GM12801 (cell line): ENCODE measurements around the gene MLXIP.

ENCODE experiments used
- TF ChIP-seq, protein P1 (sequence below): IDR thresholded peaks from one replicate; pipeline ENCODE4 v1.5.1; 2011; ENCODE audit warnings: control low read depth; ENCODE audit not compliant: insufficient read length; ENCODE audit errors: extremely low read depth

Gene MLXIP

DNA sequence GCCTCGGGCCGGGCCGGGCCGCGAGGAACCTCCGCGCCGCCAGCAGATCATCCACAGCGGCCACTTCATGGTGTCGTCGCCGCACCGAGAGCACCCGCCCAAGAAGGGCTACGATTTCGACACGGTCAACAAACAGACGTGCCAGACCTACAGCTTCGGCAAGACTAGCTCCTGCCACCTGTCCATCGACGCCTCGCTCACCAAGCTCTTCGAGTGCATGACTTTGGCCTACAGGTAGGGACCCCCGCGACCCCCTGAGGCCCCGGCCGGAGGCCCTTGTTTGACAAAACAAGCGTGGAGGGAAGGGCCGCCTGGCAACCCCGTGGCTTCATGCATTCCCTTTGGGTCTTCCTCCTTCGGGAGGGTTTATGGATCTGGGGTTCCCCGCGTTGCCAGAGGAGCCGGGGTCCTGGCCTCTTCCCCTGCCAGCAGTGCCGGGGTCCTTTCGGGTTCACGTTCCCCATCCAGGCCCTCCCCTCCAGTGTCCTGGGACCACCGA lies 526 bp downstream of the MLXIP start:
- TF ChIP-seq, protein P1, sequence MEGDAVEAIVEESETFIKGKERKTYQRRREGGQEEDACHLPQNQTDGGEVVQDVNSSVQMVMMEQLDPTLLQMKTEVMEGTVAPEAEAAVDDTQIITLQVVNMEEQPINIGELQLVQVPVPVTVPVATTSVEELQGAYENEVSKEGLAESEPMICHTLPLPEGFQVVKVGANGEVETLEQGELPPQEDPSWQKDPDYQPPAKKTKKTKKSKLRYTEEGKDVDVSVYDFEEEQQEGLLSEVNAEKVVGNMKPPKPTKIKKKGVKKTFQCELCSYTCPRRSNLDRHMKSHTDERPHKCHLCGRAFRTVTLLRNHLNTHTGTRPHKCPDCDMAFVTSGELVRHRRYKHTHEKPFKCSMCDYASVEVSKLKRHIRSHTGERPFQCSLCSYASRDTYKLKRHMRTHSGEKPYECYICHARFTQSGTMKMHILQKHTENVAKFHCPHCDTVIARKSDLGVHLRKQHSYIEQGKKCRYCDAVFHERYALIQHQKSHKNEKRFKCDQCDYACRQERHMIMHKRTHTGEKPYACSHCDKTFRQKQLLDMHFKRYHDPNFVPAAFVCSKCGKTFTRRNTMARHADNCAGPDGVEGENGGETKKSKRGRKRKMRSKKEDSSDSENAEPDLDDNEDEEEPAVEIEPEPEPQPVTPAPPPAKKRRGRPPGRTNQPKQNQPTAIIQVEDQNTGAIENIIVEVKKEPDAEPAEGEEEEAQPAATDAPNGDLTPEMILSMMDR = no peak

DNA sequence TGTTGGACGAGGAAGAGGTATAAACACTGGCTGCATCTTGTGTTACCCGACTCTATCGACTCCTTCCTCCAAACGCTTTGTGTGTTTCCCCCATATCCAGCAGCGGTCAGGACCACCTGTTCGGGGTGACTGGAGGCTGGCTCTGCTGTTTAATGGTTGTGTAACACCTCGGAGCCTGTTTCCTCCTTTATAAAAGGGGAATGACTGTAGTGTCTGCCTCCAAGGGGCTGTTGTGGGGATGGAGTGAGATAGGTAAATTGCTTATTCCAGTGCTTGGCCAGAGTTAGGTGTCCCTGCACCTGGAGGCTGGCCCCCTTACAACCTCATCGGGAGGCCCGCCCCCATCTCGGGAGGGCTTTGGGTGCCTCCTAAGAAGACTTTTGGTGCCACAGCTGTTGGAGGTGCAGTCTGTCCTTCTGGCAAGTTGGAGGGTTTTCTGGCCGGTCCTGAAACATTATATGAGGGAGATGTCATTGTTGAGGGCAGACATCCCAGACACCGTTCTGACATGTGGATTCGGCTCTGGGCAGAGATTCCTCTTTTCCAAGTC lies 1.1 kb downstream of the MLXIP start:
- TF ChIP-seq, protein P1 = no peak

DNA sequence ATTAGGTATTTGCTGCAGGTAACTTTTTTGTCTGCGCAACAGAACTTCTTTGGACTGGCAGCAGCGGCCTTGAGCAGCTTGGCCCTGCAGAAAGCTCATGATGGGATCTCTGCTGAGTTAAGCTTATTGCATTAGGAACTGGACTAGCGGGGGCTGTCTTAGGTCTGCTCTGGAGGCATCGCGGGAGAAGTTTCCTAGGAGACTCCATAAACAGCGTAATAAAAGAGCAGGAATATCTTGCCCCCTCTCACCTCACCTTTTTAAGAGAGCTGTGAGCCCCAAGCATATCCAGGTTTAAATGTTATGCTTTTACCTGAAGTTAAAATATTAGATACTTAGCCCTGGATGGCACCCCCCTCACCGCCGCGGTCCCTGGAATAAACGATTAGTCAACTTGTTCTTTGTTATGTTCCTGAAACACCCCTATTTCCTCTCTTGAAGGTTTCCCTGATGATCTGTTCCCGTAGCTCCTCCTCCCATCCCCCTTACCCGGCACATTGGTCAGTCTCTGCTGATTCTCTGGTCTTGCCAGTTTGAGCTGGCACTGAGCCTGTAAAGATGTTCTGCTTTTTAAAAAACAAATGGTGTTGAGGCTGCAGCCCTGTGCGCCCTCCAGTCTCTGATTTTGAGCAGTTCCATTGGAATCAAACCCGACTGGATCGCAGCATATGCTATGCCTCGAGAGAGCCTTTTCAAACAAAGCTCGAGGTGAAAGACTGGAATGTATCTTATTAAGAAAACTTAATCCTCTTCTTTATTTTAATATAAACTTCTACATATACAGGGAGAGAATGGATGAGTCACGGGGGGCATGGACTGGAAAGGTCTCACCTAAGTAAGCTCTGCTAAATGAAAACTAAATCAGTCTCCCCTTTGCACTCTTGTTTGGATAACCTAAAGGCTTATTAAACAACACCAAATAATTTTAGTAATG lies 1.9 kb downstream of the MLXIP start:
- TF ChIP-seq, protein P1 = no peak

DNA sequence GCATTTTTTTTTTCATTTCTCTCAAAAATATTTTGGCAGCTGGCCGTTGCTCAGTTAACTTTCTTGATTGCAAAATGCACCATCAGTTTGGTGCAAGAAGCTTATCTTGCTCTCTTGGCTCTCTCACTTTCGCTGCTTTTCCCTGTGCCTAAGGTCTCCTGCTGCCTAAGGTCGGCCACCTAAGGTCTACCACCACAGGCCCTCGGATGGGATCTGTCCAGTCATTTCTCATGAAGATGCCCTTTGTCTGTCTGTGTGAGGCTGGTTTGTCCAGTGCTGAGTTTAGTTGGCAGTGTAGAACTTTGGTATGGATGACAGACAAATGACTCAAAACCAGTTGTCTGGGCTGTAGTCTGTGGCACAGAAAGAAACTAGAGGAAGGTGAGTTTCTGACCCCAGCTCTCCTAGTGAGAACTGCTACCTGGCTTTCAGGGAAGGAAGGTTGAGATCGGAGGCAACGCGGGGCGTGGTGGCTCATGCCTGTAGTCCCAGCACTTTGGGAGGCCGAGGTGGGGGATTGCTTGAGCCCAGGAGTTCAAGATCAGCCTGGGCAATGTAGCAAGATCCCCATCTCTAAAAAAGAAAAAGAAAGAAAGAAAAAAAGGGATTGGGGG lies 2.6 kb downstream of the MLXIP start:
- TF ChIP-seq, protein P1 = no peak

DNA sequence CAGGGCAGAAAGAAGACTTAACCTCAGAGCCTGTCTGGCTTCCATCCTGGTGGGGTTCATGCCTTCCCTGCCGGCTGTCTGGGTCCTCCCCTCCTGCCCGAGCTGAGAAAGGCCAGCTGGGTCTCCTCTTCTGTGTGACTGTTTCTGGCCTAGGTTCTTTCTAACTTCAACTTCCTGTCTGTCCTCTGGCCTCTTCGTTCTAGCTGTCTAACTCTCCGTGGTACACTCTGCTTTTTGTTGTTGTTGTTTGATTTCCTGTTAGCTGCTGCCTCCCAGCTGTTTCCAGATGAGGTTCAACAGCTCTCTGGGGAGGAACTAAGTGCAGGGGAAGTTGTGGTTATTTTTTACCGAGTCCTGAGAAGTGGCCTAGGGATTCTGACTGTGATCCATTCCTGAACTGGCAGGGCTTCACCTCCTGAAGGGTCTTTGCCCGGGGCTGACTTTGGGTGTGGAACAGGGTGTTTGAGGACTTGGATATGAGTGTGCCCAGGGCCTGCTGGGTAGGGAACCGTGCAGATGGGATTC lies 3.2 kb downstream of the MLXIP start:
- TF ChIP-seq, protein P1 = no peak

DNA sequence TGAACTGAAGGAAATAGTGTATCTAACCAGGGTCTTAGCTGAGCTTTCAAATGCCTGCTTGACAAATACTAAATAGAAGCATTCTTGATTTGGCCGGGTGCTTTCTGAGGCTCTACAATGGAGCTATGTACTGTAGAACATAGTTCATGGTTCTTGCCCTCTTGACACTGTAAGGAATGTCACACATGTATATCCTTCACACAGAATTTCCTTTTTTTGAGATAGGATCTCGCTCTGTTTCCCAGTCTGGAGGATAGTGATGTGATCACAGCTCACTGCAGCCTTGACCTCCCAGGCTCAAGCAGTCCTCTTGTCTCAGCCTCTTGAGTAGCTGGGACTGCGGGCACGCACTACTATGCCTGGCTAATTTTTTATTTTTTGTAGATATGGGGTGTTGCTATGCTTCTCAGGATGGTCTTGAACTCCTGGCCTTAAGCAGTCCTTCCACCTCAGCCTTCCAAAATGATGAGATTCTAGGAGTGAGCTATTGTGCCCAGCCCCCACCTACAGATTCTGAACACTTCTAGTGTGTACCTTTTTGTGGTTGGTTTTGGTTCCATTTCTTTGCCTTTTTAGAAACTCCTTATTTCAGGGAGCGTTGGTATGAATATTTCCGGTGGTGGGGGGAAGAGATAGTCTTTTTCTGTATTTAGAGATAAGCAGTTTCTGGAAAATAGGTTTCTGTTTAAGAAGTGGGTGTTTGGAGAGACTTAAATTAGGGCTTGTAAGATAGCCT lies 4.2 kb downstream of the MLXIP start:
- TF ChIP-seq, protein P1 = no peak
